ENCODE data around the gene TRMU.

Gene TRMU

GRCh38 chr22:46335201-46336118 lies at the start of gene TRMU:
Gene TRMU (plus strand): TSS chr22:46335714. CDS start chr22:46335765, 51 bp downstream.
- H3K4me3 Mint-ChIP-seq = peak within 1 kb of the TSS; percentile 96
- peak; percentile 90 for ATAC-seq
- no peaks in the 10 kb centered on the region for H3K9me3 Mint-ChIP-seq
- H3K36me3 Mint-ChIP-seq (ENCODE audit: low read depth) = peaks cover 49% of the 10 kb centered on the region
- DNase-seq = peak; percentile 83
- H3K27ac Mint-ChIP-seq = peak within 1 kb of the TSS; percentile 93
- peaks cover 32% of the 10 kb centered on the region for H3K4me1 Mint-ChIP-seq
- H3K27me3 Mint-ChIP-seq = no peaks in the 10 kb centered on the region

DNA sequence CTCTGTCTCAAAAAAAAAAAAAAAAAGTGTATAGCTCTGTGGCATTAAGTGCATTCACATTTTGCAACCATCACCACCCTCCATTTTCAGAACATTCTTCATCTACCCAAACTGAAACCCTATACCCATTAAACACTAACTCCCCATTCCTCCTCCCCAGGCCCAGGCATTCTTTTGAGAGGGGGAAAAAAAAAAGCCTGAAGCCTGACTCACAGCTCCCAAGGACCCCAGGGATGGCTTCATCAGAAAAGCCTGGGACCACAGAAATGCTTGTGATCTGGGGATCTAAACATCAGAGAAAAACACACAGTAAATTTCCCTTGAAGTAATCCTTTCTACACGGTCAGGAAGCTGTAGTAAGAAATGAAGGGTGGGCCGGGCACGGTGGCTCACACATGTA lies 49.5 kb upstream of the TRMU start:
- no peaks in the 10 kb centered on the region for H3K9me3 Mint-ChIP-seq

DNA sequence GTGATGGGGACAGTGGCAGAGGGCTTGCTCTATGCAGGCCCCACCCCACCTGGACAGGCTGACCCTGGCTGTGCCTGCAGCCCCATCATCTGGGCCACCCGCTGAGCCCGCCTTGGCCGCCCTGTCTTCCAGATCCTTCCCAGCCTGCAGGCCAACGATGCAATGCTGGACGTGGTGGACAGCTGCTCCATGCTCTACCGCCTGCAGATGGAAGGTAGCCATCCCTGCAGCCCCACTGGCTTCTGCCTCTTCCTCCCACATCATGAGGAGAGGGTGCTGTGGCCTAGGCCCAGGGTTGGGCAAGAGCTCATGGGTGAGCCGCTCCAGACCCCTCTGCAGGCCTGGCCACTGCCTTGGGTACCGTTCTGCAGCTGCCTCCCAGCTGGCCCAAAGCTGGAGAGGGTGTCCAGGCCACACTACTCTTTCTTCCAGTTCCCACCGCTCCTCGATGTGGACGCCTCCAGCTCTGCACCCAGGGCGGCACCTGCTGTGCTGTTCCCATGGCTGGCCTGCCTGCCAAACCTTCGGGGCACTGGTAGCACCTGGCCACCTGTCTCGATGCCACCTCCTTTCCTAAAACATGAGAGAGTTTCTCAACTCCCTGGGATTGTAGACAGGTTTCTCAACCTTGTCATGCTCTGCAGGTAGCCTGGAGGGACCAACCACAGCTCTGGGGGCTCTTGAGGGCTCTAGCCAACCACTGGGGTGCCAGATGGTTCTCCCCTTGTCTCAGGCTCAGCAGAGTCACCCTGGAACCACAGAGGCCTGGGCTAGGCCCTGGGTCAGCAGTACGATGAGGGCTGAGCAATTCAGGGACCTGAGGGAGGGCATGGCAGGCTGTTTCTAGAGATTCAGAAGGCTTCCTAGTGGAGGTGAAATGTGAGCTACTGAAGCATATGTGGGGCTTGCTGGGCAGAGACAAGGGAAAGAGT lies 48.3 kb upstream of the TRMU start:
- H3K4me3 Mint-ChIP-seq = peak overlapping the region; percentile 75
- H3K4me1 Mint-ChIP-seq = peaks cover 9% of the 10 kb centered on the region

More for the DNA sequence above, 49.5 kb upstream of the TRMU start:
- Mint-ChIP-seq H3K27me3 (no peaks in the 10 kb centered on the region), H3K27ac (no peak overlapping the region), H3K4me3 (no peak overlapping the region), H3K36me3 (ENCODE audit: low read depth) (peaks cover 9% of the 10 kb centered on the region), H3K4me1 (peaks cover 9% of the 10 kb centered on the region)
- DNase-seq = no peak
- ATAC-seq = no peak

DNA sequence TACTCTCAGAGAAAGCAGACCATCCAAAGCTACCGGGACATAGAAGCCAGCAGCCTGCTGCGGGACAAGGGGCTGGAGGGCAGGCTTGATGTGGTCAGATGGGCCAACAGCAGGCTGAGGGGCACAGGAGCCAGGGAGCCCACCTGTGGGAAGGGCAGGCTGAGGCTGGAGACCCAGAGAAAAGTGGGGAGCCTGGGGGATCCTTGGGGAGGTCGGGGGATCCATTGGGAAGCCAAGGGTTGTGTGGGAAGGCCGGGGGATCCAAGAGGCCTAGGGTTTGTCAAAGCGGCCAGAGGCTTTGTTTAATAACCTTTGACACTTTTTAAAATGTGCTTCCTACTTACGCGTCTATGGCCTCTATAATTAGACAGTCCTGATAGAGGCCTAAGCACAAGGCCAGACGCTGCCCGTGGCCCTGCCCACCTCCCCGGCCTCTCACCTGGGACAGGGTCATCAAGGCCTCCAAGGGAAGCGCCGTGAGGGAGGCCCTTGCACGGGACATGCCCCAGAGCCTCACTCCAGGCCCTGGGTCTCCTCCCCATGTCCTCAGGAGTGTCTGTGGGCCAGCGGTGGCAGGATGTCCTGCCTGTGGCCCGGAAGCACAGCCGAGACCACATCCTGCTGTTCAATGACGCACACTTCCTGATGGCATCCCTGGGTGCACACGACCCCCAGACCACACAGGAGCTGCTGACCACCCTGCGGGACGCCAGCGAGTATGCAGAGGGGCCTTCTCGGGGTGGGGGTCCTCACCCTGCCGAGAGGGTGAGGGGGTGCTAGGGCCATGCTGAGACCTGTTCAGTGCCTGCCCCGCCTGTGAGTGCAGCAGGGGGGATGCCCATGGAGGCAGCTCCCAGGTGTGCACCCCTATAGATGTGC lies 47.4 kb upstream of the TRMU start:
- Mint-ChIP-seq H3K9me3 (no peaks in the 10 kb centered on the region), H3K36me3 (ENCODE audit: low read depth) (peaks cover 14% of the 10 kb centered on the region), H3K4me3 (peak overlapping the region; percentile 75), H3K27ac (peak overlapping the region; percentile 65), H3K4me1 (peaks cover 12% of the 10 kb centered on the region), H3K27me3 (no peaks in the 10 kb centered on the region)
- ATAC-seq (peak; percentile 64), DNase-seq (peak; percentile 29)

More for the DNA sequence above, 48.3 kb upstream of the TRMU start:
- Mint-ChIP-seq H3K36me3 (ENCODE audit: low read depth) (peaks cover 10% of the 10 kb centered on the region), H3K9me3 (no peaks in the 10 kb centered on the region), H3K27me3 (no peaks in the 10 kb centered on the region), H3K27ac (peak overlapping the region; percentile 65)
- no peak for DNase-seq
- ATAC-seq = no peak

DNA sequence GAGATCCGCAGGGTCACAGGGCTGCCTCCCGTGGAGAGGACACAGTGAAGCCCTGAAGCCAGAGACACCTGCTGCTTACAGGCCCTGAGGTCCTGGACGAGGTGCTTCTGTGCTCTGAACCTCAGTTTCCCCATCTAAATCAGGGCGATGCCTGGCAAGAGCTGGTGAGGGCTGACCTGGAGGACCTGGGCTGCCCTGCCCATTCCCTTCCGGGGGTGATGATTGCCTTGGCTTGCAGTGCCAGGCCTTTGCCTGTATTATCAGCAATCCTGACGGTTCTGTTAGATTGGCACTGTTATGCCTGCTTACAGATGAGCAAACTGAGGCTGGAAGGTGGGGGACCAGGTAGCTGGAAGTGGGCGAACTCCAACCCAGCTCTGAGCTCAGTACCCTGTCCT lies 46.7 kb upstream of the TRMU start:
- no peaks in the 10 kb centered on the region for H3K9me3 Mint-ChIP-seq
- peaks cover 14% of the 10 kb centered on the region for H3K36me3 Mint-ChIP-seq (ENCODE audit: low read depth)

DNA sequence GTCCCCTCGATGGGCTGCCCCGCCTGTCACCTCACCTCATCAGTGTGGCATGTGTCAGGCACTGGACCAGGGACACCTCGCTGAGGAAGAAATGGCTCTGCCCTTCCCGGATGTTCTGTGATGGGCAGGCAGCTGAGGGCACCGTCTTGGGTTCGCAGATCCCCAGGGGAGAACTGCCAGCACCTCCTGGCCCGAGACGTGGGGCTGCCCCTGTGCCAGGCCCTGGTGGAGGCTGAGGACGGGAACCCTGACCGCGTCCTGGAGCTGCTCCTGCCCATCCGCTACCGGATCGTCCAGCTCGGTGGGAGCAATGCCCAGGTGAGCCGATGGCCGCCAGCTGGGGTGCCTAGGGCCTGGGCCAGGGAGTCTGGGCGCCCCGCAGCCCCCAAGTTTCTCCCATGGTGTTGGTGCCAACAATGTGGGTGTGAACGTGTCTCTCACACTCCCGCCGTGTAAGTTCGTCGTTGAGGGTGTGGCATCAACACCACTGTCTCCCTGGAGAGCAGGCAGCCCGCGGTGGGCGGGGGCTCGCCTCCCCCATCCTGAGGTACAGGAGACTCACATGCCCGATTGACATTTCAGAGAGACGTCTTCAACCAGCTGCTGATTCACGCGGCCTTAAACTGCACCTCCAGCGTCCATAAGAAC lies 46.1 kb upstream of the TRMU start:
- no peak overlapping the region for H3K4me3 Mint-ChIP-seq
- DNase-seq (no peak), ATAC-seq (no peak)

More for the DNA sequence above, 46.7 kb upstream of the TRMU start:
- peak overlapping the region; percentile 75 for H3K4me3 Mint-ChIP-seq
- H3K27me3 Mint-ChIP-seq = no peaks in the 10 kb centered on the region
- peaks cover 18% of the 10 kb centered on the region for H3K4me1 Mint-ChIP-seq
- no peak overlapping the region for H3K27ac Mint-ChIP-seq
- no peak for ATAC-seq
- DNase-seq = no peak

GRCh38 chr22:46290121-46290842 lies 45.2 kb upstream of the TRMU start:
- Mint-ChIP-seq H3K27ac (no peak overlapping the region), H3K27me3 (no peaks in the 10 kb centered on the region), H3K36me3 (ENCODE audit: low read depth) (peaks cover 6% of the 10 kb centered on the region), H3K4me3 (no peak overlapping the region), H3K4me1 (peaks cover 24% of the 10 kb centered on the region), H3K9me3 (no peaks in the 10 kb centered on the region)
- ATAC-seq (no peak), DNase-seq (no peak)

More for the DNA sequence above, 46.1 kb upstream of the TRMU start:
- Mint-ChIP-seq H3K9me3 (no peaks in the 10 kb centered on the region), H3K27me3 (no peaks in the 10 kb centered on the region), H3K36me3 (ENCODE audit: low read depth) (peaks cover 9% of the 10 kb centered on the region), H3K4me1 (peaks cover 18% of the 10 kb centered on the region), H3K27ac (no peak overlapping the region)

- H3K27ac Mint-ChIP-seq = no peak overlapping the region
- no peak overlapping the region for H3K4me3 Mint-ChIP-seq
- no peaks in the 10 kb centered on the region for H3K27me3 Mint-ChIP-seq
- ATAC-seq (no peak), DNase-seq (no peak)
- H3K36me3 Mint-ChIP-seq (ENCODE audit: low read depth) = peaks cover 5% of the 10 kb centered on the region
- peaks cover 27% of the 10 kb centered on the region for H3K4me1 Mint-ChIP-seq
- H3K9me3 Mint-ChIP-seq = no peaks in the 10 kb centered on the region
Observed at GRCh38 chr22:46290843-46291785, 44.4 kb upstream of the TRMU start.

DNA sequence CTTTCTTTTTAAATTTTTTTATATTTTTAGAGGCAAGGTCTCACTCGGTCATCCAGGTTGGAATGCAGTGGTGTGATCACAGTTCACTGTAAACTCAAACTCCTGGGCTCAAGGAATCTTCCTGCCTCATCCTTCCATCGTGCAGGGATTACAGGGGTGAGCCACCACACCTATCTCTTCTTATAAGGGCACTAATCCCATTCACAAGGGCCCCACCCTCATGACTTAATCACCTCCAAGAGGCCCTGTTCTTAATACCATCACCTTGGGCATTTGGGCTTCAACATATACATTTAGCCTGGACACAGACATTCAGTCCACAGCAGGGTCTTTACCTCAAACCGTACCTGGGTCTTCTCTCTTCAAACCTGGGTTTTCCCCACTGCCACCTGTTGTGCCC lies 43.3 kb upstream of the TRMU start:
- ATAC-seq = no peak
- DNase-seq = no peak
- H3K9me3 Mint-ChIP-seq = no peaks in the 10 kb centered on the region
- H3K27me3 Mint-ChIP-seq = no peaks in the 10 kb centered on the region
- no peak overlapping the region for H3K4me3 Mint-ChIP-seq
- H3K27ac Mint-ChIP-seq = no peak overlapping the region
- peaks cover 33% of the 10 kb centered on the region for H3K4me1 Mint-ChIP-seq
- H3K36me3 Mint-ChIP-seq (ENCODE audit: low read depth) = peaks cover 6% of the 10 kb centered on the region

DNA sequence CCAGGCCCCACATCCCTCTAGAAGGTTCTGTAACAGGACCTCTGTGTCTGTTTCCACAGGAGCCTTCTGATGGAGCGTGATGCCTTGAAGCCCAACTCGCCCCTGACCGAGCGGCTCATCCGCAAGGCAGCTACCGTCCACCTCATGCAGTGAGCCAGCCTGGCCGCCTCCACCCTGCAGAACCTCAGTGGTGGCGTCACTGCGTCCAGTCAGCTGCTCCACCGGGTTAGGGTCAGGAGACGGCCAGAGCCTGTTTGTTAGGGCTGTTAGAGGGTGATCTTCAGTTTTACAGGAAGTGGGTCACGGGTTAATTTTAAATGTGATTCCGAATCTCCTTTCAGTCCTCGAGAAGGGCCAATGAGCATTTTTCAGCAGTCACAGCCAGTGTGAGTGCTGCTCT lies 42.8 kb upstream of the TRMU start:
- DNase-seq (no peak), ATAC-seq (no peak)
- no peaks in the 10 kb centered on the region for H3K27me3 Mint-ChIP-seq
- no peaks in the 10 kb centered on the region for H3K9me3 Mint-ChIP-seq
- H3K36me3 Mint-ChIP-seq (ENCODE audit: low read depth) = peaks cover 10% of the 10 kb centered on the region
- no peak overlapping the region for H3K27ac Mint-ChIP-seq
- H3K4me3 Mint-ChIP-seq = no peak overlapping the region
- H3K4me1 Mint-ChIP-seq = peaks cover 33% of the 10 kb centered on the region

DNA sequence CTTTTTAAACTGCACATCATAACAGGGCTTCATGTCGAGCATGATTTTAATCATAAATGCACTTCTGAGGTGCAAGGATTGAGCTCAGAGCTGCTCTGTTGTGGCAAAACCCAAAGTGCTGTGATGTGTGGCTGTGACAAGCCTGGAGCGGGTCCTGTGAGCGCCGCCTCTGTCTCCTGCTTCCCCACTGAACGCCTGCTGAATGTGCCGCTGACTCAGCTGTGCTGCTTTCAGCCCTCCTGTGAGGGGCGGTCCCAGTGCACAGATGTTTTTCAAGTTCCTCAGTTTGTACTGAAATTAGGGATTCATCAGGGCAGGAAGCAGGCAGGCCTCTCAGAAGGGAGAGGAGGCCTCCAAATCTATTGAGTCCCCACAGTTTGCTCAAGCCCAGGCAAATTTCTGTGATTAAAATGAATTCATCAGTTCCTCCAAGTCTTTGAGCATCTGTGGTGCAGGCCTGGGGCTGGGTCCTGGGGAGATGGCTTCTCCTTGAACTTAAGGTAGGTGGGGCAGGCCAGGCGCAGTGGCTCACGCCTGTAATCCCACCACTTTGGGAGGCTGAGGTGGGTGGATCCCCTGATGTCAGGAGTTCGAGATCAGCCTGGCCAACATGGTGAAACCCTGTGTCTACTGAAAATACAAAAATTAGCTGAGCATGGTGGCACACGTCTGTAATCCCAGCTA lies 41.8 kb upstream of the TRMU start:
- no peak for ATAC-seq
- Mint-ChIP-seq H3K4me1 (peaks cover 34% of the 10 kb centered on the region), H3K27ac (no peak overlapping the region), H3K36me3 (ENCODE audit: low read depth) (peaks cover 15% of the 10 kb centered on the region), H3K27me3 (peaks cover 3% of the 10 kb centered on the region), H3K4me3 (no peak overlapping the region), H3K9me3 (no peaks in the 10 kb centered on the region)
- DNase-seq = peak; percentile 29

- Mint-ChIP-seq H3K9me3 (no peaks in the 10 kb centered on the region), H3K36me3 (ENCODE audit: low read depth) (peaks cover 24% of the 10 kb centered on the region), H3K27me3 (peaks cover 3% of the 10 kb centered on the region), H3K4me3 (peak overlapping the region; percentile 88), H3K27ac (no peak overlapping the region), H3K4me1 (peaks cover 38% of the 10 kb centered on the region)
- ATAC-seq (no peak), DNase-seq (no peak)
Observed at GRCh38 chr22:46294784-46295183, 40.7 kb upstream of the TRMU start.
